Mesodermal cell (in vitro differentiated cells): ENCODE results near the gene RC3H1.
"Not testable (repeated sequence)": the region's sequence is repeated elsewhere in the genome, so short reads cannot be mapped to it uniquely, and the experiment has no call there.

ENCODE experiments used
- H3K27ac ChIP-seq: 2 replicates; pipeline ENCODE4 v1.7.0; 2013; ENCODE audit warnings: mild to moderate bottlenecking, low read depth, low read length, moderate library complexity; ENCODE audit not compliant: severe bottlenecking
- H3K36me3 ChIP-seq: 2 replicates; pipeline ENCODE4 v1.7.1; 2013; ENCODE audit warnings: mild to moderate bottlenecking, low read length, moderate library complexity; ENCODE audit not compliant: control insufficient read depth, insufficient read depth
- H3K4me1 ChIP-seq: one replicate; pipeline ENCODE4 v1.7.1; 2013; ENCODE audit warnings: mild to moderate bottlenecking, low read length; ENCODE audit not compliant: insufficient read depth, control insufficient read depth, poor library complexity, severe bottlenecking
- H3K4me3 ChIP-seq: 2 replicates; pipeline ENCODE4 v1.7.0; 2013; ENCODE audit warnings: low read length, control low read depth, mild to moderate bottlenecking; ENCODE audit not compliant: insufficient read depth, poor library complexity, severe bottlenecking; ENCODE audit errors: extremely low read depth
- H3K9me3 ChIP-seq: 2 replicates; pipeline ENCODE4 v1.7.1; 2013; ENCODE audit warnings: mild to moderate bottlenecking, low read length, moderate library complexity; ENCODE audit not compliant: control insufficient read depth
- WGBS, 2 experiments: methylation state at CpG; one replicate each; pipeline ENCODE4 v1.1.5; 2013; ENCODE audit warnings: missing lambda C conversion rate in 2 of 2; ENCODE audit not compliant: insufficient coverage in 2 of 2; 5-methylcytosine and 5-hydroxymethylcytosine counted together

RC3H1 gene

GRCh38 chr1:174049514-174049913 lies 27.4 kb upstream of the RC3H1 start:
- WGBS, 2 experiments: 83 to 96% methylated on average over 2 of the region's 2 CpGs
- H3K4me1 ChIP-seq: no peaks in the 10 kb centered on the region
- no peak overlapping the region for H3K4me3 ChIP-seq
- H3K36me3 ChIP-seq: no peaks in the 10 kb centered on the region
- H3K9me3 ChIP-seq: no peaks in the 10 kb centered on the region
- no peak overlapping the region for H3K27ac ChIP-seq

GRCh38 chr1:174044418-174045222 lies 22.5 kb upstream of the RC3H1 start:
- WGBS, 2 experiments: 95% methylated on average over 2 of the region's 4 CpGs
- H3K27ac ChIP-seq: no peak overlapping the region
- H3K4me1 ChIP-seq: no peaks in the 10 kb centered on the region
- H3K36me3 ChIP-seq: no peaks in the 10 kb centered on the region
- no peak overlapping the region for H3K4me3 ChIP-seq
- no peaks in the 10 kb centered on the region for H3K9me3 ChIP-seq

GRCh38 chr1:174042509-174042908 lies 20.4 kb upstream of the RC3H1 start:
- H3K4me3 ChIP-seq, H3K27ac ChIP-seq, H3K9me3 ChIP-seq, H3K4me1 ChIP-seq, H3K36me3 ChIP-seq: not testable (repeated sequence)
- WGBS, 2 experiments: 75 to 90% methylated on average over 3 of the region's 5 CpGs

- Histone ChIP-seq H3K27ac (no peak overlapping the region), H3K36me3 (no peaks in the 10 kb centered on the region), H3K4me1 (no peaks in the 10 kb centered on the region), H3K9me3 (no peaks in the 10 kb centered on the region), H3K4me3 (no peak overlapping the region)
- no CpG with 5 or more reads among the region's 1 CpG for WGBS, 2 experiments
Measured at GRCh38 chr1:174041369-174041768, 19.2 kb upstream of the RC3H1 start.

- WGBS, 2 experiments: 70 to 100% methylated on average over 1 to 2 of the region's 2 CpGs
- Histone ChIP-seq H3K36me3 (no peaks in the 10 kb centered on the region), H3K4me3 (no peak overlapping the region), H3K4me1 (no peaks in the 10 kb centered on the region), H3K9me3 (no peaks in the 10 kb centered on the region), H3K27ac (no peak overlapping the region)
Measured at GRCh38 chr1:174040387-174040786, 18.2 kb upstream of the RC3H1 start.

GRCh38 chr1:174039027-174039426 lies 16.9 kb upstream of the RC3H1 start:
- Histone ChIP-seq H3K4me1 (no peaks in the 10 kb centered on the region), H3K4me3 (no peak overlapping the region), H3K27ac (no peak overlapping the region), H3K36me3 (no peaks in the 10 kb centered on the region), H3K9me3 (no peaks in the 10 kb centered on the region)
- WGBS, 2 experiments: no CpG with 5 or more reads among the region's 1 CpG

- no peak overlapping the region for H3K27ac ChIP-seq
- H3K4me1 ChIP-seq: no peaks in the 10 kb centered on the region
- H3K9me3 ChIP-seq: no peaks in the 10 kb centered on the region
- H3K4me3 ChIP-seq: no peak overlapping the region
- no peaks in the 10 kb centered on the region for H3K36me3 ChIP-seq
Measured at GRCh38 chr1:174036798-174037197, 14.6 kb upstream of the RC3H1 start.

GRCh38 chr1:174036204-174036603 lies 14.0 kb upstream of the RC3H1 start:
- Histone ChIP-seq H3K4me1 (no peaks in the 10 kb centered on the region), H3K4me3 (no peak overlapping the region), H3K9me3 (no peaks in the 10 kb centered on the region), H3K27ac (no peak overlapping the region), H3K36me3 (no peaks in the 10 kb centered on the region)
- WGBS, 2 experiments: 89% methylated on average over 1 of the region's 2 CpGs; no CpG with 5 or more reads in 1 of the 2 experiments

GRCh38 chr1:174032671-174033222 lies 10.6 kb upstream of the RC3H1 start:
- whole genome bisulfite sequencing, 2 experiments: no CpG with 5 or more reads among the region's 1 CpG
- Histone ChIP-seq H3K36me3 (no peaks in the 10 kb centered on the region), H3K27ac (no peak overlapping the region), H3K4me3 (no peak overlapping the region), H3K9me3 (no peaks in the 10 kb centered on the region), H3K4me1 (no peaks in the 10 kb centered on the region)

- Histone ChIP-seq H3K4me1 (no peaks in the 10 kb centered on the region), H3K9me3 (no peaks in the 10 kb centered on the region), H3K4me3 (no peak overlapping the region), H3K36me3 (no peaks in the 10 kb centered on the region), H3K27ac (no peak overlapping the region)
- WGBS, 2 experiments: no CpG with 5 or more reads among the region's 2 CpGs
Measured at GRCh38 chr1:174031099-174031498, 8.9 kb upstream of the RC3H1 start.

- Histone ChIP-seq H3K36me3 (no peaks in the 10 kb centered on the region), H3K9me3 (no peaks in the 10 kb centered on the region), H3K4me3 (no peak overlapping the region), H3K27ac (no peak overlapping the region), H3K4me1 (peaks cover 5% of the 10 kb centered on the region)
Measured at GRCh38 chr1:174028495-174028894, 6.3 kb upstream of the RC3H1 start.
